Measurements from ENCODE around the gene DPP6.
"Not testable (repeated sequence)": the region's sequence is repeated elsewhere in the genome, so short reads cannot be mapped to it uniquely, and the experiment has no call there.

Gene DPP6

DNA sequence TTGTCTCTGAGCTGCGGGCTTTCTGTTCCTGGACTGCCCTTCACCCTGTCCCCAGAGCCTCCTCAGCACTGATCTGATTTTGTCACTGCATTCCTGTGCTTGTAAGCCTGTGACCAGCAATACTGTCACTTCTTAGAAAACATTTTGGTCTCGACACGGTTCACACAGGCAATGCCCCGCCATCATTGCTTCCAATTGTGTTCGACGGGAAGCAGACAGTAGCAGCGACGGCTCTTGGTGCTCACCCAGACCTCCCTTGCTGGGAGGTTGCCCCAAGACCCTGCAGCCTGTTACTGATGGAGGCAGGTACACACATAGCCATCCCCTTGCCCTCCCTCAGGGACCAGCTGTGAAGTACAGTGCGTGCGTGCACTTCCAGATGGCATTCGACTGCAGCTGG lies 99.1 kb downstream of the DPP6 start:
- not testable (repeated sequence) for DNase-seq

DNA sequence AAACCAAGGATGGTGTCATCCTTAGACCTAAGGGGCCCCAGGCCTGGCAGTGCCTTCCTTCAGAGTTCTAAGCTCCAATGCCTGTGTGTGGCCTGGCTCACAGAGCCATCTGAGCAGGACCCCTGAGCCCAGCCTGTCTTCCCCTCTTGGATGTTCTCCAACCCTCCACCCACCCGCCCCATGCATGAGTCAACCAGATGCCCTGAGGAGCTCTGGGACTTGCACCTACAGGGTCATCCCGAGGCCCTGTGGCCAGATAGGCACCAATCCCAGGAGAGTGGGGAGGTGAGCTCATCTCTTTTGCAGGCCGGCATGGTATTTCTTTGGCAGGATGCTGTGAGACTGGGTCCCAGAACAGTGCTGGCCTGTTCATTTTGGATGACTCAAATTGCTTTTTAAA lies 103.7 kb downstream of the DPP6 start:
- DNase-seq, result not testable (repeated sequence)

DNA sequence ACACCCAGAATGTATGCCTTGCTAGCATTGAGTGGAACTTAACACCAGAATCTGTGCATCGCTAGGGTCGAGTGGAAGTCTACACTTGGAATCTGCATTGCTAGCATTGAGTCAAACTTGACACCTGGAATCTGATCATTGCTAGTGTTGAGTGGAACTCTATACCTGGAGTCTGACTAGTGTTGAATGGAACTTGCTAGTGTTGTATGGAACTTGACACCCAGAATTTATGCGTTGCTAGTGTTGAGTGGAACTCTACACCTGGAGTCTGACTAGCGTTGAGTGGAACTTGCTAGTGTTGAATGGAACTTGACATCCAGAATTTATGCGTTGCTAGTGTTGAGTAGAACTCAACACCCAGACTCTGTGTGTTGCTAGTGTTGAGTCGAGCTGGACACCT lies 110.7 kb downstream of the DPP6 start:
- DNase-seq, result not testable (repeated sequence)

DNA sequence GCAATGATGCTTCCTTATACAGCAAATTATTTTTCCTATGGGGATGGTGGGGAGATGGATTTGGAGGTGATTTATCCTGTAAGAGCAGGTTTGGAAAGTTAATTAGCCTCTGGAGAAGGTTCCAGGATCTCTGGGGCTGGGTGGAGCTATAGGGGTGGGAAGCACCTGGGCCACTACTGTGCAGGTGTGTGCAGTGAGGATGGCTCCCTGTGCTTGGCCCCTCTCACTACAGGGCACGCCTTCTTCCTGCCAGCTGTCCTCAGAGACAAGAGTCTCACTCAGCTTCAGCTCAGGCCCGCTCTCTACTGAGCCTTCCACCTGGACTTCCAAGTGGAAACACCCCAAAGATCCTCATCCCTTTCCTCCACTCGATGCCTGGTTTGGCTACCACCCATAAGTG lies 111.4 kb downstream of the DPP6 start:
- not testable (repeated sequence) for DNase-seq

DNA sequence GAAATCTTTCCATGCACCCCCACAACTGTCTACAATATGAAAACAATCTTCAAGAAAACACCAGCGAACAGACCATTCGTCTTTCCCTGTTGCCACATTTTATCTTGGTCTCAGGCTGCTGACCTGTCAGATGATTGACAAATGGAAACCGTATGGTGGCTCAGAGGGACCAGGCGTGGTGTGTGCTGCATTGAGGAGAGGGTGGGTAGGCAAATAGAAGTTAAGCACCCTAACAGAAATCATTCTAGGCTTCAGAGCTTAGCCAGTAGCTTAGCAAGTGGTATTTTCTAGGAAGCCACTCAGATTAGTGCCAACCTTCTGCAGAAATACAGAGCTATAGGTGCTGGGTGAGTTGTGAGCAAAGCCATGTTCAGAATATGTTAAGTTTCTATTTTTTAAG lies 114.9 kb downstream of the DPP6 start:
- no peak for DNase-seq

DNA sequence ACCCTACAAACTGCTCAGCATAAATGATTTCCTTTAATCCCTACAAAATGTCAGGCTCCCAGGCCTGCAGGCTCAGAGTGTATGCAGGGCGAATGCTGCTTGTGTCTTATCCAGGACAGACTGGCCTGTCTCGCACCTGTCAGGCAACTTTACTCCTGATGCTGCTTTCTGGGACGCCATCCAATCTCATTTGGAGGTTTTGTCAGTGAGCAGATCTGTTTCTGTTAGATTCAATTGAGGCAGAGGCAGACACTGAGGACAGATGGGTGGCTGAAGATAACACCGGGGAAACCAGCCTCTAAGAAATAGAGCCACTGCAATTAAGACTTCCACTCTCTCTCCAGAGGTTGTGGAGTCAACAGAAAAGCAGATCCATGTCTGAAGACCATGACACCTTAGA lies 115.6 kb downstream of the DPP6 start:
- no peak for DNase-seq

DNA sequence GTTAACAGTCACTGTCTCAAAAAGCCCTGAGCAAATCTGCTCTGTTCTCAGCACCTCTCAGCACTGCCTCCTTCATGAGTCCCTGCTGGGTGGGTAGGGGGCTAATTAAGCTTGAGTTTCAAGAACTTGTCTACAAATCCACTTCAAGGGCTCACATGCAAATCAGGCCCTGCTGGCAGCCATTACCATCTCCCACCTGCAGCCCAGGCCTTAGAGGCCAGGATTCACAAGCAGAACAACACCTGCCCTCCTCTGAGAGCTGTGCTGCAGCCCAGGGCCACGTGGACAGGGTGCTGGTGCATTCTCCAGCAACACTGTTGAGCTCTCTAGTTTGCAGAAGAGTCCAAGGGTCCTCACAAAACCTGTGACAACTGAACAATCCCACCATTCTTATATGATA lies 119.2 kb downstream of the DPP6 start:
- no peak for DNase-seq

DNA sequence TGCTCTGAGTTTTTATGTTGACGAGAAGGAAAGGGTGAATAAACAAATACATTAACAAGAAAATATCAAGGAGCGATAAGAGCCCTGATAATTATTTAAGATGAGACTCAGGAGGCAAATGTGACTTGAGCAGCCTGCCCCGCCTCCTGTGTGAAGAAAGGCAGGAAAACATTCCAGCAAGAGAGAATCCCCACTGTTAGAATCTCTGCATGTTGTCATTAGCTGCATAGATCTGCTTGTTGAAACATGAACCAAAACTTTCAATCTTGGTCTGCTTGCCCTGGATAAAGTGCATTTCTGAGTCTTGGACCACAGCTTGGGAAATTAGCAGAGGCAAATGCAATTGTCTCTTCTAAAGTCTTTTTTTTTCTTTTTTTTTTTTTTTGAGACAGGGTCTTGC lies 120.0 kb downstream of the DPP6 start:
- DNase-seq, result no peak

DNA sequence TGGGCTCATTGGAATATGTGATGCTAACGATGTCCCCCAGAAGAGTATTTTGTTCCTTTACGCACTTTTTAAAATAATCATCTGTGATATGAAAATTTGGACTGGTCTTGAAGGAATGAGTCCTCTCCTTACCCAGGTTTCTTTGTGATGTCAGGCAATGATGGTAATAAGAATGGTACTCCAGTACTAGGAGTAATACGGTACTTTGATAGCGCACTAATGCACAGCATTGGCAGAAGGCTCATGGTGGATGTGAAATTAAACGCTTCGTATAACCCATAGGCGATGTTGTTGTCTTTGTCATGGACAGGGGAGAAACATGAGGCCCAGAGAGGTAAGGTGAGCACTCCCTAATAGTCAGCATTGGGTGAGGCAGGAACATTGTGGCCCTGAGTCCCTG lies 125.4 kb downstream of the DPP6 start:
- no peak for DNase-seq

DNA sequence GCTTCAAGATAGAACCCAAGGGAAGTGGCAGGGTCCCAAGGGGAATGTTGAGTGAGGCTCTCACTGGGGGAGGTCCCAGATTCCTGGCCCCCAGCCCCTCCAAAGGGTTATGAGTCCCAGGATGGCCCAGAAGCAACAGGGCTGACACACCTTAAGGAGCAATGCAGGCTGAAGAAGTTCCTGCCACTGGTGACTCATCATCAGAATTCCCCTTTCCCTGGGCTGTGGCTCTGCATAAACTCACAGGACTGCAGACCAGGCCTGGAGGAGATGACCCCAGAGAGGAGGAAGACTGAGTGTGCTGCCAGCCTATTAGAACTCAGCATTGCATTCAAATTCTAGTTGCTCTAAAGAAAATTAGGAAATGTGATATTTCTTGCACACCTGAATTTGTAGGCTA lies 126.7 kb downstream of the DPP6 start:
- DNase-seq, result no peak

DNA sequence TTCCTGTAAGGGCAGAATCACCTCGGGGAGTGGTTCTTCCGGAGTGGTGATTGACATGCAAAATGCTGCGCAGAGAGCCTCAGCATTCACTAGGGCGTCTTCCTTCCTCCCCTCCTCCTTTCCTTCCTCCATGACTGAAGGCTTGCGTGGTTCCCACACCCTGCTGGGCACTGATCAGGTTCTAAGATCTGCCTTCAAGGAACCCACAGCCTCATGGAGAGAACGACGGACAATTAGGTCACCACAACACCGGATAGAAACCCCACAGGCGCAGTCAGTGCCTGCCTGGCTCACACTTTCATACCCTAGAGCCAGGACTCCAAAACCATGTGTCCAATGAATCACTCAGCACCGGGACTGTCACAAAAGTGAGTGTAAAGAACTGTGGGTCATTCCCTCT lies 131.3 kb downstream of the DPP6 start:
- no peak for DNase-seq

DNA sequence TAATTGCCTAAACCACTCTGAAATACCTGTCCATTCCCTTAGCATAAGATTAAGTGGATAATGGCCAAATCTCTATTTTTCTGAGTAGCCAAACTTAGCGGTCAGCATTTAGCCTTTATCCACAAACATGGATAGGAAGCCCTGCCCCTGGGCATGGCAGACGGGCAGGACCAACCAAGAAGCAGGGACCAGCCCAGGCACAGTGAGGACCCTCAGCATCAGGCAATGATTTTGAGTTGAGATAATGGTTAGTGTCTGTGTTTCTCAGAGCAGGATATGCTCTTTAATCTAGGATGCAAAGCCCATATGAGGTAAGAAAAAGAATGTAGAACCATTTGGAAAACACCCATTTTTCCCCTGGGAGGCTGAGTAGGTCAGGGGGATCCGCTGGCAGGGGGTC lies 131.7 kb downstream of the DPP6 start:
- no peak for DNase-seq

DNA sequence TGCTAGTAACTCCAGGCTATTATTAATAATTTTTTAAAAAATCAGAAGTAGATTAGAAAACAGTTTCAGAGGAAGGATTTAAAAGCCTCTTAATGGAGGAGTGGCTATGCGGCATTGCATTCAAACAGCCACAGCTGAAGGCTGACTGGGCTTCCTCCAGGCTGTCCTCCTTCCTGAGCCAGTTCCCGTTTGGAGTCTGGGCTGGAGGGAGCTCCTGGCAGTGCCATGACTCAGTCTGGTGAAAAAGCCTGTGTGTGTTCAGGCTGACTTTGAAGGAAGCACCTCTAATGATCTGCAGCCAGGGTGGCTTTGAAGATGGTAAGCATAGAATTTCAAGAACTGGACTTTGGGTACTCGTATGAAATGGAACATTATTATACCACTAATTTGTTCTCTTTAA lies 134.6 kb downstream of the DPP6 start:
- DNase-seq, result no peak

DNA sequence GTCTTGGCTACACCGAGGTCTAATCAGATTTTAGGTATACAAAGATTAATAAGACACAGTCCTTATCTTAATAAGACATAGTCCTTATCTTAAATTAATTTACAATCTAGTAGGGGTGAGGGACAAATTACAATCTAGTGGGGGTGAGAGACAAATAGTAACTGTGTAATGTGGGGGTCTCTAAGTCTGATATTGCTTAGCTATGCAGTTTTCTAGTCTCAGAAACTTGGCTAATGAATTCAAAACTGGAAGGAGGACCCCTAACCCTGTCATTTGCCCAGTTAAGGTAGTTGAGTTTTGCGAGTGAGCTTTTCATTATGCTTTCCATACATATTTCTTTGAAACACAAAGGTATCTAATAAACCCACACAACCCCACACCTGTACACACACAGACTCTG lies 136.1 kb downstream of the DPP6 start:
- no peak for DNase-seq

DNA sequence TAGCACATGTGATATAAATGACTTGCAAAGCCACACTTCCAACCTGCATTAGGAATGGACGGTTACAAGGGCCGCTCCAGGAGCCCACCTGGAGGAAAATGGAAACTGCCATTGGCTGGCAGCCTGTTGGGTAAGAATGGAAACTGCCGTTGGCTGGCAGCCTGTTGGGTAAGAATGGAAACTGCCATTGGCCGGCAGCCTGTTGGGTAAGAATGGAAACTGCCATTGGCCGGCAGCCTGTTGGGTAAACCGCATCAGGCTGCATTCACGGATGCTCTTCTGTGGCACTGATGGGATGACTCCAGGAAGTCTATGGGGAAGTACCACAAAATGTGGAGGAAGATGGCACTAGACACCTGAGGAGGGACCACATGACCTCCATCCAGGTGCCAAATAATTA lies 143.1 kb downstream of the DPP6 start:
- DNase-seq, result no peak

DNA sequence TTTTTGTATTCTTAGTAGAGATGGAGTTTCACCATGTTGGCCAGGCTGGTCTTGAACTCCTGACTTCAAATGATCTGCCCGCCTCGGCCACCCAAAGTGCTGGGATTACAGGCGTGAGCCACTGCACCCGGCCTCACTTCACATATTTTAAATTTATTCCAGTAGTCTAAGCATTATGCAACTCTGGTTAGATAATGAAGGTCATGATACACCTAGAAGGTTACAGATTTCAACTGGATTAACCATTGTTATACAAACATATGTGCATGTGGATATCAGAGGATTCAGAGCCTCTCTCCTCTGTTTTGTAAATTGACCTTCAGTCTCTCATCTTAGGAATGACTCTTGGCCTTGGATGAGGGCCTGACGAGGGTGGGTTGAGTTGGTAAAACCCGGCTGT lies 146.3 kb downstream of the DPP6 start:
- DNase-seq, result no peak

DNA sequence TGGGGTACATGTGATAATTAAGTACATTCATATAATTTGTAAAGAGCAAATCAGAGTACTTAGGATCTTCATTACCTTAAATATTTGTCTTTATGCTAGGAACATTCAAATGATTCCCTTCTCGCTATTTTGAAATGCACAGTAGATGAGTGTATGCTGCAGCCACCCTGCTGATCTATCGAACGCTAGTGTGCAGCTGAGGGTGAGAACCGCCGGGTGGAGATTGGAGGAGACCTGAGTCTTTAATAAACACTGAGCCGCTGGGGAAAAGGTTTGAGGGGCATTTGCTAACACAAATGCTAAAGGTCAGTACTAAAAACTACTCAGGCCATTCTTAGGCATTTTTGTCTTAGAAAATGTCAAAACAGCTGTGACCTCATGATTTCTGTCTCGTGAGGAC lies 148.0 kb downstream of the DPP6 start:
- DNase-seq, result no peak

DNA sequence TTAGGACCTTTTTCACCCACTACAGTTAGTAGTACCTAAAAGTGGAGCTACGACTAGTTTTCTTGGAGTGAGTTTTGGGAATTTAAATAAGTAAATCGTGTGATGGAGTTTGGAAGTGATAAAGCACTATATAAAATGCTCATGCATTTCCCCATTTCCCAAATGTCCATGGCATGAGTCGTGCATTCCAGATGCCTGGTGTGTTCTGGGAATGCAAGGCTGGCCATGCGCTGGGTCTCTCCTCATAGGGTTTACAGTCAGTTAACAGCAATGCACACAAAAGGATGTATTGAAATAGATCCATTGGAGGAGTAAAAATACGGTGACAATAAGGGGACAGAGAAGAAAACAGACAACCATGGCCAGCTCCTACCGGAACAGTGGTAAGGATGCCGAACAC lies 149.8 kb downstream of the DPP6 start:
- DNase-seq, result no peak

DNA sequence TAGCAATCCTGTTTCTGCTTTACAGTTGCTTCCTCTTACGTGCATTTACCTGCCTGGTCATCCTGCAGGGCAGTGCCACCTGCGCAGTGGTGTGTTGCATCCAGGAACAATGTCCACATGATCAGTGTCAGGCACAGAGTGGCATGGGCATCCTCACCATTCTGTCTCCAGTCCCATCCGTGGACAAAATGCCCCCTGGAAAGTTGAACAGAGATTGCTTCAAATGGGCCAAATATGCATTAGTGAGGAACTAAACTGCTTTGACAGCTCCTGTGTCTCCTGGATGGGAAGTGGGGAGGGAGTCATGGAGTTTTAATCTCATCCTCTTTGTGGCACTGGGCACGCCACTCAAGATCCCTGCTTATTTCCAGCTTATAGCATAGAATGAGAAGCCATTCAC lies 151.8 kb downstream of the DPP6 start:
- DNase-seq, result no peak

DNA sequence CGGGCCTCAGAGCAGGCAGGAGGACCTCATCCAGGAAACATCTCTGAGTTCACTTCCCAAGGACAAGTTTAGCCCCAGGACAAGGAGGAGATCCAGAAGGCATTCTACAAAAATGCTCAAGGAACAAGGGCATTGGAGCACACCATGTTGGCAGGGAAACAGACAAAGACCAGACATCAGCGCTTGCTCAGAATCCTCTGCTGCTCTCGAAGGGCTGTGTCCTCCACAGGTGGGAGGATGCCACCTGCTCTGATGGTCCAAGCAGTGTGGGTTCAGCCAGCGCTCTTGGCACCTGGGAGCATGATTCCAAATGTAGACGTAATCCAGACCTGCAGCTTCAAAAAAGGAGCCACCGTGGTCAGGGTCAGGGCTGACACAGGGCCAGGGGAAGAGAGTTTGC lies 160.7 kb downstream of the DPP6 start:
- no peak for DNase-seq

DNA sequence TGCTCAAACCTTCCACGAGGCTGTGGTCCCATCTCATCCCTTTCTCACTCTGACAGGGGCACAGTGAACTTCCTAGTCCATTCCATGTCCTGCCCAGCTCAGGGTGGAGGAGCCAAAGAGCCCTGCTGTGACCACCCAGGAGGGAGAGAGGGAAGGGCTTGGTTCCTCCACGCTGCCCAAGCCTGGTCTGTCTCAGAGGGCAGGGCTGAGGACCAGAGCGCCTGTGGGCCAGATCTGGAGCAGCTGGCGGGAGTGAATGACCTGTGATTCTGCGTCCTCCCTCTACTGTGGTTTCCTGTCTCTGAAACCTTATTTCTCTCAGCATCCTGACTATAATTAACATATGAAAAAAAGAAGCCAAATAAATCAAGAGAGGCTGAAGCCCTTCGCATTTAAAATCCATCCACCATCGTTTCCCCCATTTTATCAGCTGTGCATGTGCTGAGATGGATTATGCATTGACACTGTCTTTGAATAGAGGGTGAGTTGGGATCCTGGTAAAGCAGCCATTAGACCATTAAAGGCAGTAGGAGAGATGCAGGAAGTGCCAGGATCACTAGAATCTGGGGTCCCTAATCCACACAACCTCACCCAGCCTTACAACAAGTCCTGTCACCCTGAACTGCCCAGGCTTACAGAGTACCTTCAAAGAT lies 165.6 kb downstream of the DPP6 start:
- DNase-seq, result no peak

DNA sequence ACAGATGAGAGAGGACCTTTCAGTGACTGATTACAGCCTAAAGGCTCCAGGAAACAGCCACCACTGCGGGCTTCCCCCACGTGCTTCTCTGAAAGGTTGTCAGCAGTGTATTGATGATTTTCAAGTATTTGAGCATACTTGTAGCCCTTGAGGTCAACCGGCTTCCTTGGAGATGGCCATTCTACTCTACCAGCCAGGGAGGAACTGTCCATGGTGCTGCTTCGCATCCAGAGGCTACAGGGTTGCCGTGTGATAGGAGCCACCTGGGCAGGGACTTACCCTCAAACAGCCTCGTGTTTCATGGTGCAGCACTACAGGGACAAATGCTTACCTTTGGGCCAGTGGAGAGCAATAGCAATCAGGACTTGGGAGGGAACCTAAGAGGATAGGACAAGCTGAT lies 179.5 kb downstream of the DPP6 start:
- no peak for DNase-seq

DNA sequence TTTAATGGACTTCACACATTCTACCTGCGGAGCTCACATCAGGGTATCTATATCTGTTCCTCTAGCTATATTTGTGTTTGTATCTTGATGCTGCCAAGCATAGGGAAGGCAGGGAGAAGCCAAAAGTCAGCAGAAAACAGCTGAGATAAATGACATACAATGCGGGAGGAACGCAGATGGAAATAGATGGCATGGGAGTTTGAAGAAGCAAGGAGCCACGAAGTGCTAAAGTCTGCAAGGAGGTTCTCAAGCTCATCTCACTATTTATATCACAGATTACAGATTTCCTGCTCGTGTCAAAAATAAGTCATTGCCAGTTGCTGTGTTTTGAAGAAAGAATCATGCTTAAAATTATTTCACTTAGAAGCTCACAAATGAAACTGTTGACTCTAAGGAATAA lies 180.5 kb downstream of the DPP6 start:
- no peak for DNase-seq

DNA sequence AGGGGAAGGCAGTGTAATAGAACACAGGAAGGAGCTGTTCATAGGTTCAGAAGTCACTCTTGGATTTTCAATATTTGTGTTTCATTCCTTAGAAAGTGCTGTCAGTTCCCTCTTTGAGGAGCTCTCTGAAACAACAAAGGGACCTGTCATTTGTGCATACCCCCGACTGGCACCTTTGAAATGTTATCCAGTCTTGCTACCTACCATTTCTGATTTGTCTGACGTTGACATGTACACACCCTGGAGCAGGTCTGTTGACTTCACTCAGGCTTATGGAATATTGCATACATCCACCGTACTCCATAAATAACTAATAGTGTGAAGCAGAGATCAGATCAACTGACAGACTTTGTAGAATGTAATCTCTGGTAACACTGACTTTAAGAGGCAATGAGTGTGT lies 189.8 kb downstream of the DPP6 start:
- DNase-seq, result no peak

DNA sequence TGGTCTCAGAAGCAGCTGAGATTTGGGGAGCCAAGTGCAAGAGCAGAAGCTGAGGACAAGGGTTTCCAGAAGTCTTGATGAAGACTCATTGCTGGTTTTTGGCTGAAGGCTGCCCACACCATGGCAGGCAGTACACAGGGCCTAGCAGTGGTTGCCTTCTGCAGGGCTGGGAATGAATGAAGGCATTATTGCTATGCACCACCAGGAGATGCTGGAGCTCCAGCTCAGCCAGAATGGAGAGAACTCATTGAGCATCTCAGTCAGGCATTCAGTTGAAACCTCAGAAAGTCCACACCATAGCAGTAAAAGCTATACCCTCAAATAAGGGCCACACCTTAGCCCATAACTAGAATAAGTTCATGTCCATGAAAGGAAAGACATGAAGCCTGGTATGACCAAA lies 190.5 kb downstream of the DPP6 start:
- DNase-seq, result no peak

DNA sequence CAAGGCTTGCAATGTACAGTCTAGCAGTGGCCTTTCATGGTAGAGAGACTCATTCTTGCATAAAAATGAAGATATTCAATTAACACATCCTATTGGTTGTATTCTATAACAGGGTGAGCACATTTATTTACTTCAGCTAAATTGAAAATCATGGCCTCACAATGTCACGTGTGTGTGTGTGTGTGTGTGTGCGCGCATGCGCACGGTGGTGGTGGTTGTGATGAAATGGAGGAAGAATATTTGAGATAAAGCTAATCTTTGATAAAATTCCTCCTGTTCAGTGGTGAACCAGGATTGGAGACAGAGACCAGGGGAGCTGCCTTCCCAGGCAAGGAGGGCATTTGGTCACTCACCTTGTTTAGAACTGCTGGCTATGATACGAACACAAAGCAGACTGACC lies 199.8 kb downstream of the DPP6 start:
- DNase-seq, result no peak

All from CD4-positive, alpha-beta T cell treated with Interleukin-17A for 4 hours (primary cell).